HEK293 (cell line): ENCODE measurements around the gene SKI.

ENCODE experiments used
- CTCF ChIA-PET: fragments of 350-600 bp; formaldehyde crosslinking; extraction: SDS; loops from one replicate; lab custom pipeline; 2021; ENCODE audit warnings: antibody characterized with exemption; lab: Yijun Ruan, JAX
- POLR2A ChIA-PET: fragments of 300-600 bp; formaldehyde crosslinking; extraction: SDS; loops from one replicate; lab custom pipeline; 2020; ENCODE audit warnings: antibody characterized with exemption, inconsistent platforms; lab: Yijun Ruan, JAX
- H3K27ac ChIP-seq: fragments of 200-500 bp; sonication (Bioruptor generic); 2 replicates; pipeline ENCODE4 v1.5.1; 2014; ENCODE audit warnings: low read depth, low read length, control low read depth, inconsistent platforms; ENCODE audit errors: extremely low read depth
- H3K36me3 ChIP-seq, 2 experiments: fragments of 200-500 bp in 1 of 2; sonication (Bioruptor generic) in 1 of 2; 1 replicate in 1 of 2; 2 replicates in 1 of 2; pipeline ENCODE4 v1.5.1; 2014 to 2017; ENCODE audit warnings: inconsistent platforms in 2 of 2, low read length in 2 of 2; ENCODE audit not compliant: control insufficient read depth in 2 of 2, insufficient read depth in 1 of 2
- H3K4me1 ChIP-seq: fragments of 200-500 bp; sonication (Bioruptor generic); 2 replicates; pipeline ENCODE4 v1.5.1; 2014; ENCODE audit warnings: mild to moderate bottlenecking, low read length, inconsistent platforms; ENCODE audit not compliant: control insufficient read depth, insufficient read depth
- H3K4me3 ChIP-seq: 2 replicates; pipeline ENCODE4 v1.5.1; 2011; ENCODE audit warnings: low read depth, mild to moderate bottlenecking, control low read depth, low read length, moderate library complexity
- H3K9me3 ChIP-seq: fragments of 200-500 bp; sonication (Bioruptor generic); 2 replicates; pipeline ENCODE4 v1.5.1; 2014; ENCODE audit warnings: low read depth, low read length, inconsistent platforms; ENCODE audit not compliant: control insufficient read depth, insufficient read depth
- EGR2 ChIP-seq: fragments of 450-650 bp; formaldehyde crosslinking; IDR thresholded peaks from 2 replicates; pipeline ENCODE4 v1.5.1; 2016; ENCODE audit warnings: low read depth, missing biosample characterization, missing genetic modification characterization
- GLIS2 ChIP-seq: fragments of 450-650 bp; formaldehyde crosslinking; IDR thresholded peaks from 2 replicates; pipeline ENCODE4 v1.5.1; 2016; ENCODE audit warnings: missing biosample characterization, missing genetic modification characterization
- TCF7L2 ChIP-seq: IDR thresholded peaks from 2 replicates; pipeline ENCODE4 v1.6.1; 2011; ENCODE audit warnings: low read depth, mild to moderate bottlenecking, inconsistent platforms, low read length, moderate library complexity, borderline replicate concordance
- ZBTB48 ChIP-seq: fragments of 450-650 bp; formaldehyde crosslinking; IDR thresholded peaks from 2 replicates; pipeline ENCODE4 v1.5.1; 2016; ENCODE audit warnings: missing biosample characterization, missing genetic modification characterization
- ZNF175 ChIP-seq: fragments of 450-650 bp; formaldehyde crosslinking; IDR thresholded peaks from 2 replicates; pipeline ENCODE4 v1.5.1; 2016; ENCODE audit warnings: missing biosample characterization, missing genetic modification characterization
- ZNF341 ChIP-seq: fragments of 450-650 bp; formaldehyde crosslinking; IDR thresholded peaks from 2 replicates; pipeline ENCODE4; 2016; ENCODE audit warnings: low read depth, missing biosample characterization, missing genetic modification characterization
- ZNF48 ChIP-seq: fragments of 450-650 bp; formaldehyde crosslinking; IDR thresholded peaks from 2 replicates; pipeline ENCODE4 v1.5.1; 2016; ENCODE audit warnings: missing biosample characterization, missing genetic modification characterization
- ZNF555 ChIP-seq: fragments of 450-650 bp; formaldehyde crosslinking; conservative IDR thresholded peaks from 2 replicates; pipeline ENCODE4 v1.5.1; 2017; ENCODE audit warnings: missing biosample characterization, mild to moderate bottlenecking, missing genetic modification characterization, inconsistent platforms
- ZNF561 ChIP-seq: fragments of 450-650 bp; IDR thresholded peaks from 2 replicates; pipeline ENCODE4 v1.5.1; 2018; ENCODE audit warnings: missing biosample characterization, missing genetic modification characterization, borderline replicate concordance
- ZNF621 ChIP-seq: fragments of 450-650 bp; formaldehyde crosslinking; IDR thresholded peaks from 2 replicates; pipeline ENCODE4 v1.5.1; 2017; ENCODE audit warnings: missing biosample characterization, missing genetic modification characterization
- ZNF792 ChIP-seq: fragments of 450-650 bp; formaldehyde crosslinking; IDR thresholded peaks from 2 replicates; pipeline ENCODE4 v1.5.1; 2016; ENCODE audit warnings: missing biosample characterization, missing genetic modification characterization
- TF ChIP-seq, protein P1 (sequence below): fragments of 450-650 bp; formaldehyde crosslinking; IDR thresholded peaks from 2 replicates; pipeline ENCODE4 v1.5.1; 2017; ENCODE audit warnings: missing biosample characterization, mild to moderate bottlenecking, missing genetic modification characterization, moderate library complexity
- TF ChIP-seq, protein P2 (sequence below): fragments of 450-650 bp; formaldehyde crosslinking; IDR thresholded peaks from 2 replicates; pipeline ENCODE4 v1.5.1; 2016; ENCODE audit warnings: missing biosample characterization, missing genetic modification characterization
- TF ChIP-seq, protein P3 (sequence below): fragments of 450-650 bp; formaldehyde crosslinking; IDR thresholded peaks from 2 replicates; pipeline ENCODE4 v1.5.1; 2017; ENCODE audit warnings: missing biosample characterization, missing genetic modification characterization
- TF ChIP-seq, protein P4 (sequence below): fragments of 450-650 bp; formaldehyde crosslinking; IDR thresholded peaks from 2 replicates; pipeline ENCODE4 v1.5.1; 2017; ENCODE audit warnings: missing biosample characterization, missing genetic modification characterization
- TF ChIP-seq, protein P5 (sequence below): fragments of 450-650 bp; formaldehyde crosslinking; IDR thresholded peaks from 2 replicates; pipeline ENCODE4 v1.5.1; 2017; ENCODE audit warnings: missing biosample characterization, missing genetic modification characterization
- TF ChIP-seq, protein P6 (sequence below): fragments of 450-650 bp; formaldehyde crosslinking; IDR thresholded peaks from 2 replicates; pipeline ENCODE4 v1.5.1; 2016; ENCODE audit warnings: missing biosample characterization, missing genetic modification characterization

The SKI gene

DNA sequence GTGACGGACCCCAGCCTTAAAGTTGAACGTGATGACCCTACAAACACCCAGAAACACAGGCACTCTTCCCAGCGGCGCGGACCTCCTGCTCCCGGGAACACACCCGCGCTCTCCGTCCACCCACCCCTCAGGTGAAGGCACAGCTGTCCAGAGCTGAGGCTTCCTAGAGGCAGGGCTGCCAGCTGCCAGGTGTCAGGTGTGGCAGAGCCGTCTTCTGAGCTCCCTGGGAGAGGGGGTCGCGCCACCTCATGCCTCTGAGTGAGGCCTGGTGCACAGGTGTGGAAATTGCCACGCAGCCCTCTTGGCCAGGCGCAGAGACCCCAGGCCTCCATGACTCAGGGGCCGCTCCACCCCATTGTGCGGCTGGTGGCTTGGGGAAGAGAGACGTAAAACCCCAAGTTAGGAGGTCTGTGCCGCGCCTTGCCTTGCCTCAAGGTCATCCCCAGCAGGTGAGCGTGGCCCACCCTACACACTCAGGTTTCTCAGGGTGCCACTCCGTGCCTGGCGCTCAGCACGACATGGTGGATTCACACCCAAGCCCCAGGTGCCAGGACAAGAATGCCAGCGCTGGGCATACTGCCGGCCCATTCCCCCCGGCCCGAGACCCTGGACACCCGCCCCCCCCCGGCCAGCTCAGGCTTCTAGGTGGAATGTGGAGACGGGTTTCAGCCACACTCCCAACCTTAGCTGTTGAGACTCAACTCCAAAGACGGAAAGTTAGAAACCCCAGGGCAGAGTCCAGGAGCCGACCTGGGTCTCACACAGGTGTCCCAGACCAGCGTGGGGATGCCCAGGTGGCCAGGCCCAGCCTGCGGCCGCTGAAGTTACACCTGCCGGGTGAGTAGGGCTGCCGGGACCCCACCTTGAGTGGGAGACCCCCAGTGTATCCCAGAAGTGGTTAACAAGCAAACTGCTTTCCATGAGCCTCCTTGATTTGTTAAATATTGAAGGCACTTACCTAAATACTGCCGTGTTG lies 42.0 kb upstream of the SKI start:
- POLR2A ChIA-PET, result interaction anchor here (0.6 to 1.1 kb wide), 2 partner anchors 12 to 256 kb away, joined by 3 read pairs; no protein-coding TSS in a partner anchor

DNA sequence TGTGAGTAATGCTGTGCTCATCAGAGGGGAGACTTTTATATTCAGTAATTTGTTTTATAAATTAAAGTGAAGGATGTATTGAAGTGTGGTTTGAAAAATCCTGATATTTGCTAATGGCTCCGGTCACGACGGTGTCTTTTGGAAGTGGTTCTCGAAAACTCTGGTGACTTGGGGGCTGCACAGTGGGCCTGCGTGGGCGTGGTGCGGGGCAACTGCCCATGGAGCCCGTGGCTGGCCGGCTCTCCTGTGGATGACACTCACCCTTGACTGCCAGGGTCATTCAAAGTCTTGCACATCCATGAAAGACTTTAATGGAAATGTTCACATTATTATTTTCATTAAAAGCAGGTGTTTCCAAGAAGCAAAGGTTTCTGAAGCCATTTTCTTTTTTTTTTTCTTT lies 41.2 kb upstream of the SKI start:
- ChIA-PET POLR2A (interaction anchor here (0.6 kb wide), 1 partner anchor 256 kb away, joined by 3 read pairs; no protein-coding TSS in a partner anchor), CTCF (no interaction called here)
- no peak overlapping the region for H3K4me3 ChIP-seq
- H3K4me1 ChIP-seq, result no peaks in the 10 kb centered on the region
- no peaks in the 10 kb centered on the region for H3K9me3 ChIP-seq
- no peak overlapping the region for H3K27ac ChIP-seq
- H3K36me3 ChIP-seq, result peaks cover 0 to 64% of the 10 kb centered on the region in 2 experiments; a peak in 2 of 3 replicates
- no peak for TF ChIP-seq ZNF175 (tag by site-specific recombination)
- no peak for TF ChIP-seq ZNF561 (tag by site-specific recombination)
- TF ChIP-seq, protein P1, sequence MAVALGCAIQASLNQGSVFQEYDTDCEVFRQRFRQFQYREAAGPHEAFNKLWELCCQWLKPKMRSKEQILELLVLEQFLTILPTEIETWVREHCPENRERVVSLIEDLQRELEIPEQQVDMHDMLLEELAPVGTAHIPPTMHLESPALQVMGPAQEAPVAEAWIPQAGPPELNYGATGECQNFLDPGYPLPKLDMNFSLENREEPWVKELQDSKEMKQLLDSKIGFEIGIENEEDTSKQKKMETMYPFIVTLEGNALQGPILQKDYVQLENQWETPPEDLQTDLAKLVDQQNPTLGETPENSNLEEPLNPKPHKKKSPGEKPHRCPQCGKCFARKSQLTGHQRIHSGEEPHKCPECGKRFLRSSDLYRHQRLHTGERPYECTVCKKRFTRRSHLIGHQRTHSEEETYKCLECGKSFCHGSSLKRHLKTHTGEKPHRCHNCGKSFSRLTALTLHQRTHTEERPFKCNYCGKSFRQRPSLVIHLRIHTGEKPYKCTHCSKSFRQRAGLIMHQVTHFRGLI (tag by site-specific recombination), result no peak
- no peak for TF ChIP-seq GLIS2
- TF ChIP-seq ZNF555 (tag by site-specific recombination), result no peak
- TF ChIP-seq, protein P2, sequence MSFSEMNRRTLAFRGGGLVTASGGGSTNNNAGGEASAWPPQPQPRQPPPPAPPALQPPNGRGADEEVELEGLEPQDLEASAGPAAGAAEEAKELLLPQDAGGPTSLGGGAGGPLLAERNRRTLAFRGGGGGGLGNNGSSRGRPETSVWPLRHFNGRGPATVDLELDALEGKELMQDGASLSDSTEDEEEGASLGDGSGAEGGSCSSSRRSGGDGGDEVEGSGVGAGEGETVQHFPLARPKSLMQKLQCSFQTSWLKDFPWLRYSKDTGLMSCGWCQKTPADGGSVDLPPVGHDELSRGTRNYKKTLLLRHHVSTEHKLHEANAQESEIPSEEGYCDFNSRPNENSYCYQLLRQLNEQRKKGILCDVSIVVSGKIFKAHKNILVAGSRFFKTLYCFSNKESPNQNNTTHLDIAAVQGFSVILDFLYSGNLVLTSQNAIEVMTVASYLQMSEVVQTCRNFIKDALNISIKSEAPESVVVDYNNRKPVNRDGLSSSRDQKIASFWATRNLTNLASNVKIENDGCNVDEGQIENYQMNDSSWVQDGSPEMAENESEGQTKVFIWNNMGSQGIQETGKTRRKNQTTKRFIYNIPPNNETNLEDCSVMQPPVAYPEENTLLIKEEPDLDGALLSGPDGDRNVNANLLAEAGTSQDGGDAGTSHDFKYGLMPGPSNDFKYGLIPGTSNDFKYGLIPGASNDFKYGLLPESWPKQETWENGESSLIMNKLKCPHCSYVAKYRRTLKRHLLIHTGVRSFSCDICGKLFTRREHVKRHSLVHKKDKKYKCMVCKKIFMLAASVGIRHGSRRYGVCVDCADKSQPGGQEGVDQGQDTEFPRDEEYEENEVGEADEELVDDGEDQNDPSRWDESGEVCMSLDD (tag by site-specific recombination), result no peak
- TF ChIP-seq EGR2 (tag by site-specific recombination), result no peak
- no peak for TF ChIP-seq ZBTB48 (tag by site-specific recombination)
- TF ChIP-seq ZNF792, result no peak
- TF ChIP-seq ZNF48 (tag by site-specific recombination), result no peak
- TF ChIP-seq, protein P3, sequence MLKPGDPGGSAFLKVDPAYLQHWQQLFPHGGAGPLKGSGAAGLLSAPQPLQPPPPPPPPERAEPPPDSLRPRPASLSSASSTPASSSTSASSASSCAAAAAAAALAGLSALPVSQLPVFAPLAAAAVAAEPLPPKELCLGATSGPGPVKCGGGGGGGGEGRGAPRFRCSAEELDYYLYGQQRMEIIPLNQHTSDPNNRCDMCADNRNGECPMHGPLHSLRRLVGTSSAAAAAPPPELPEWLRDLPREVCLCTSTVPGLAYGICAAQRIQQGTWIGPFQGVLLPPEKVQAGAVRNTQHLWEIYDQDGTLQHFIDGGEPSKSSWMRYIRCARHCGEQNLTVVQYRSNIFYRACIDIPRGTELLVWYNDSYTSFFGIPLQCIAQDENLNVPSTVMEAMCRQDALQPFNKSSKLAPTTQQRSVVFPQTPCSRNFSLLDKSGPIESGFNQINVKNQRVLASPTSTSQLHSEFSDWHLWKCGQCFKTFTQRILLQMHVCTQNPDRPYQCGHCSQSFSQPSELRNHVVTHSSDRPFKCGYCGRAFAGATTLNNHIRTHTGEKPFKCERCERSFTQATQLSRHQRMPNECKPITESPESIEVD (tag by site-specific recombination), result no peak

More for the DNA sequence above, 42.0 kb upstream of the SKI start:
- Histone ChIP-seq H3K9me3 (no peaks in the 10 kb centered on the region), H3K4me1 (no peaks in the 10 kb centered on the region), H3K4me3 (no peak overlapping the region), H3K27ac (no peak overlapping the region), H3K36me3 (peaks cover 0 to 59% of the 10 kb centered on the region in 2 experiments; a peak in 2 of 3 replicates)
- CTCF ChIA-PET, result interaction anchor here (0.9 to 1.2 kb wide), 2 partner anchors 12 to 195 kb away, joined by 3 to 4 read pairs; no protein-coding TSS in a partner anchor
- TF ChIP-seq, protein P4, sequence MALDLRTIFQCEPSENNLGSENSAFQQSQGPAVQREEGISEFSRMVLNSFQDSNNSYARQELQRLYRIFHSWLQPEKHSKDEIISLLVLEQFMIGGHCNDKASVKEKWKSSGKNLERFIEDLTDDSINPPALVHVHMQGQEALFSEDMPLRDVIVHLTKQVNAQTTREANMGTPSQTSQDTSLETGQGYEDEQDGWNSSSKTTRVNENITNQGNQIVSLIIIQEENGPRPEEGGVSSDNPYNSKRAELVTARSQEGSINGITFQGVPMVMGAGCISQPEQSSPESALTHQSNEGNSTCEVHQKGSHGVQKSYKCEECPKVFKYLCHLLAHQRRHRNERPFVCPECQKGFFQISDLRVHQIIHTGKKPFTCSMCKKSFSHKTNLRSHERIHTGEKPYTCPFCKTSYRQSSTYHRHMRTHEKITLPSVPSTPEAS (tag by site-specific recombination), result no peak
- TF ChIP-seq, protein P5, sequence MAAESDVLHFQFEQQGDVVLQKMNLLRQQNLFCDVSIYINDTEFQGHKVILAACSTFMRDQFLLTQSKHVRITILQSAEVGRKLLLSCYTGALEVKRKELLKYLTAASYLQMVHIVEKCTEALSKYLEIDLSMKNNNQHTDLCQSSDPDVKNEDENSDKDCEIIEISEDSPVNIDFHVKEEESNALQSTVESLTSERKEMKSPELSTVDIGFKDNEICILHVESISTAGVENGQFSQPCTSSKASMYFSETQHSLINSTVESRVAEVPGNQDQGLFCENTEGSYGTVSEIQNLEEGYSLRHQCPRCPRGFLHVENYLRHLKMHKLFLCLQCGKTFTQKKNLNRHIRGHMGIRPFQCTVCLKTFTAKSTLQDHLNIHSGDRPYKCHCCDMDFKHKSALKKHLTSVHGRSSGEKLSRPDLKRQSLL (tag by site-specific recombination), result no peak
- TF ChIP-seq TCF7L2 (no peak), ZNF621 (tag by site-specific recombination) (no peak), ZNF341 (tag by site-specific recombination) (no peak)
- TF ChIP-seq, protein P6, sequence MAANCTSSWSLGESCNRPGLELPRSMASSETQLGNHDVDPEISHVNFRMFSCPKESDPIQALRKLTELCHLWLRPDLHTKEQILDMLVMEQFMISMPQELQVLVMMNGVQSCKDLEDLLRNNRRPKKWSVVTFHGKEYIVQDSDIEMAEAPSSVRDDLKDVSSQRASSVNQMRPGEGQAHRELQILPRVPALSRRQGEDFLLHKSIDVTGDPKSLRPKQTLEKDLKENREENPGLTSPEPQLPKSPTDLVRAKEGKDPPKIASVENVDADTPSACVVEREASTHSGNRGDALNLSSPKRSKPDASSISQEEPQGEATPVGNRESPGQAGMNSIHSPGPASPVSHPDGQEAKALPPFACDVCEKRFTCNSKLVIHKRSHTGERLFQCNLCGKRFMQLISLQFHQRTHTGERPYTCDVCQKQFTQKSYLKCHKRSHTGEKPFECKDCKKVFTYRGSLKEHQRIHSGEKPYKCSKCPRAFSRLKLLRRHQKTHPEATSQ (tag by site-specific recombination), result no peak
